Activated CD8-positive, alpha-beta memory T cell treated with anti-CD3 and anti-CD28 coated beads, Interleukin-2, amount 50 U/mL, for 1 hour (primary cell): ENCODE results near the gene LCN15.

Source experiments
- DNase-seq: peaks from one replicate; pipeline ENCODE4 v3.0.0-alpha.2; 2020; ENCODE audit errors: extremely low read depth

LCN15 gene

GRCh38 chr9:136740971-136741882 is 23.1 kb downstream of the LCN15 start:
- DNase-seq, result no peak

- no peak for DNase-seq
Observed at GRCh38 chr9:136740491-136740890, 23.8 kb downstream of the LCN15 start.

- no peak for DNase-seq
Observed at GRCh38 chr9:136740069-136740468, 24.2 kb downstream of the LCN15 start.

- no peak for DNase-seq
Observed at GRCh38 chr9:136739509-136739908, 24.8 kb downstream of the LCN15 start.

GRCh38 chr9:136738960-136739359 is 25.4 kb downstream of the LCN15 start:
- no peak for DNase-seq

GRCh38 chr9:136735812-136736480 is 28.4 kb downstream of the LCN15 start:
- DNase-seq, result no peak

GRCh38 chr9:136734837-136735496 is 29.4 kb downstream of the LCN15 start:
- no peak for DNase-seq

GRCh38 chr9:136733611-136734010 is 30.7 kb downstream of the LCN15 start:
- no peak for DNase-seq

GRCh38 chr9:136732444-136733178 is 31.7 kb downstream of the LCN15 start:
- no peak for DNase-seq

GRCh38 chr9:136729926-136730325 is 34.4 kb downstream of the LCN15 start:
- no peak for DNase-seq

- no peak for DNase-seq
Observed at GRCh38 chr9:136729144-136729543, 35.2 kb downstream of the LCN15 start.

GRCh38 chr9:136728548-136729123 is 35.7 kb downstream of the LCN15 start:
- DNase-seq, result no peak

- DNase-seq, result peak; percentile 84
Observed at GRCh38 chr9:136728080-136728547, 36.2 kb downstream of the LCN15 start.

- no peak for DNase-seq
Observed at GRCh38 chr9:136726631-136727191, 37.6 kb downstream of the LCN15 start.

- DNase-seq, result no peak
Observed at GRCh38 chr9:136726118-136726517, 38.2 kb downstream of the LCN15 start.

- no peak for DNase-seq
Observed at GRCh38 chr9:136725612-136726011, 38.7 kb downstream of the LCN15 start.

- DNase-seq, result no peak
Observed at GRCh38 chr9:136724772-136725171, 39.5 kb downstream of the LCN15 start.

GRCh38 chr9:136723989-136724388 is 40.3 kb downstream of the LCN15 start:
- DNase-seq, result no peak

GRCh38 chr9:136723362-136723976 is 40.8 kb downstream of the LCN15 start:
- no peak for DNase-seq

GRCh38 chr9:136722969-136723356 is 41.4 kb downstream of the LCN15 start:
- DNase-seq, result no peak
